Nephron (organoid): ENCODE data around the gene CROCC2.

Experiments used
- H3K27ac Mint-ChIP-seq, 3 experiments: 2 replicates each; pipeline ENCODE4 v1.8.0; 2020; ENCODE audit warnings: mixed read lengths in 3 of 3, mild to moderate bottlenecking in 2 of 3, moderate library complexity in 1 of 3
- H3K27me3 Mint-ChIP-seq: 2 replicates; pipeline ENCODE4 v1.8.0; 2021; ENCODE audit warnings: low read depth, mild to moderate bottlenecking, moderate library complexity, mixed read lengths
- H3K36me3 Mint-ChIP-seq: 2 replicates; pipeline ENCODE4 v1.8.0; 2020; ENCODE audit warnings: low read depth, mixed read lengths
- H3K4me1 Mint-ChIP-seq: 2 replicates; pipeline ENCODE4 v1.8.0; 2020; ENCODE audit warnings: mixed read lengths
- H3K4me3 Mint-ChIP-seq, 3 experiments: 2 replicates each; pipeline ENCODE4 v1.8.0; 2020; ENCODE audit warnings: mild to moderate bottlenecking in 3 of 3, mixed read lengths in 3 of 3, moderate library complexity in 2 of 3
- H3K9me3 Mint-ChIP-seq: 2 replicates; pipeline ENCODE4 v1.8.0; 2020; ENCODE audit warnings: mixed read lengths
- TF ChIP-seq, protein P1 (sequence below), 3 experiments: fragments of 200-600 bp; sonication (generic); IDR thresholded peaks; one replicate each; pipeline ENCODE4 v1.5.0; 2021; ENCODE audit warnings: antibody characterized with exemption in 3 of 3; ENCODE audit not compliant: unreplicated experiment in 3 of 3

The CROCC2 gene

DNA sequence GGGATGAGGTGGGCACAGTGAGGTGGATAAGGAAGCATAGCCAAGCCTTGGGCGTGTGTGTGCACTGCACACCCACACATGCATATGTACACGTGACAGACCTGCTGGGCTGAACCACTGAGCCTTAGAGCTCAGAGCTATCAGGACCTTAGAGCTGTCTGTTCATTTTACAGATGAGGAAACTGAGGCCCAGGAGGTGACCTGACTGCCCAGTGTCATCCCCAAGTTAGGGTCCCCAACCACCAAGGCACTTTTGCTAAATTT lies 84.1 kb downstream of the CROCC2 start:
- H3K4me1 Mint-ChIP-seq, result peaks cover 32% of the 10 kb centered on the region
- H3K27ac Mint-ChIP-seq, result no peak overlapping the region
- H3K9me3 Mint-ChIP-seq, result no peaks in the 10 kb centered on the region
- H3K27me3 Mint-ChIP-seq, result peaks cover 16% of the 10 kb centered on the region
- H3K36me3 Mint-ChIP-seq, result no peaks in the 10 kb centered on the region
- TF ChIP-seq, protein P1, sequence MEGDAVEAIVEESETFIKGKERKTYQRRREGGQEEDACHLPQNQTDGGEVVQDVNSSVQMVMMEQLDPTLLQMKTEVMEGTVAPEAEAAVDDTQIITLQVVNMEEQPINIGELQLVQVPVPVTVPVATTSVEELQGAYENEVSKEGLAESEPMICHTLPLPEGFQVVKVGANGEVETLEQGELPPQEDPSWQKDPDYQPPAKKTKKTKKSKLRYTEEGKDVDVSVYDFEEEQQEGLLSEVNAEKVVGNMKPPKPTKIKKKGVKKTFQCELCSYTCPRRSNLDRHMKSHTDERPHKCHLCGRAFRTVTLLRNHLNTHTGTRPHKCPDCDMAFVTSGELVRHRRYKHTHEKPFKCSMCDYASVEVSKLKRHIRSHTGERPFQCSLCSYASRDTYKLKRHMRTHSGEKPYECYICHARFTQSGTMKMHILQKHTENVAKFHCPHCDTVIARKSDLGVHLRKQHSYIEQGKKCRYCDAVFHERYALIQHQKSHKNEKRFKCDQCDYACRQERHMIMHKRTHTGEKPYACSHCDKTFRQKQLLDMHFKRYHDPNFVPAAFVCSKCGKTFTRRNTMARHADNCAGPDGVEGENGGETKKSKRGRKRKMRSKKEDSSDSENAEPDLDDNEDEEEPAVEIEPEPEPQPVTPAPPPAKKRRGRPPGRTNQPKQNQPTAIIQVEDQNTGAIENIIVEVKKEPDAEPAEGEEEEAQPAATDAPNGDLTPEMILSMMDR (IDR thresholded peaks at IDR 0.05; ENCODE audit: unreplicated experiment in 3 of 3), result no peak
- no peak overlapping the region for H3K4me3 Mint-ChIP-seq

DNA sequence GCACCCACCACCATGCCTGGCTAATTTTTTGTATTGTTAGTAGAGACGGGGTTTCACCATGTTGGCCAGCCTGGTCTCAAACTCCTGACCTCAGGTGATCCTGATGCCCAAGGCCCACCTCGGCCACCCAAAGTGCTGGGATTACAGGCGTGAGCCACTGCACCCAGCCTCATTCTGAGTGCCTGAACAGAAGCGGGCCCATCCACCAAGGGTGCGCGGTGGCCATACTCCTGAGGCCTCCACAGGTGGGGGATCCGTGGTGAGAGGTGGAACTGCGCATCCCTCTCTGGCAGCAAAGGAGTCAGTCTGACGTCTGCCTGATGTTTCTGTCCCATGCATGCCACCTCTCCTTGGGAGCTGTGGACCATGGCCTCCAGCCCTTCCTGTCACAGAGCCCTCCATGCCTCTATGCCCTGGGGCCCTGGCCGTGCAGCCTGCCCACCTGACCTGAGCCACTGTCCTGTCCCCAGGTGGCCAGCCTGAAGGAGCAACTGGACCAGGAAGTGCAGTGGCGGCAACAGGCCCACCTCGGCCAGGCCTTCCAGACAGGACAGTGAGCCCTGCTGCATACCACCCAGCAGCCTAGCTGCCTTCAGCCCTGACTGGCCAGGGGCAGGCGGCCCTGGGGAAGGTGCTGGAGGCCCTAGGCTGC lies 84.7 kb downstream of the CROCC2 start:
- H3K27me3 Mint-ChIP-seq, result peaks cover 11% of the 10 kb centered on the region
- no peaks in the 10 kb centered on the region for H3K36me3 Mint-ChIP-seq
- no peaks in the 10 kb centered on the region for H3K9me3 Mint-ChIP-seq
- no peak overlapping the region for H3K27ac Mint-ChIP-seq
- H3K4me1 Mint-ChIP-seq, result peaks cover 39% of the 10 kb centered on the region
- no peak overlapping the region for H3K4me3 Mint-ChIP-seq
- TF ChIP-seq, protein P1 (IDR thresholded peaks at IDR 0.05; ENCODE audit: unreplicated experiment in 3 of 3), result no peak

DNA sequence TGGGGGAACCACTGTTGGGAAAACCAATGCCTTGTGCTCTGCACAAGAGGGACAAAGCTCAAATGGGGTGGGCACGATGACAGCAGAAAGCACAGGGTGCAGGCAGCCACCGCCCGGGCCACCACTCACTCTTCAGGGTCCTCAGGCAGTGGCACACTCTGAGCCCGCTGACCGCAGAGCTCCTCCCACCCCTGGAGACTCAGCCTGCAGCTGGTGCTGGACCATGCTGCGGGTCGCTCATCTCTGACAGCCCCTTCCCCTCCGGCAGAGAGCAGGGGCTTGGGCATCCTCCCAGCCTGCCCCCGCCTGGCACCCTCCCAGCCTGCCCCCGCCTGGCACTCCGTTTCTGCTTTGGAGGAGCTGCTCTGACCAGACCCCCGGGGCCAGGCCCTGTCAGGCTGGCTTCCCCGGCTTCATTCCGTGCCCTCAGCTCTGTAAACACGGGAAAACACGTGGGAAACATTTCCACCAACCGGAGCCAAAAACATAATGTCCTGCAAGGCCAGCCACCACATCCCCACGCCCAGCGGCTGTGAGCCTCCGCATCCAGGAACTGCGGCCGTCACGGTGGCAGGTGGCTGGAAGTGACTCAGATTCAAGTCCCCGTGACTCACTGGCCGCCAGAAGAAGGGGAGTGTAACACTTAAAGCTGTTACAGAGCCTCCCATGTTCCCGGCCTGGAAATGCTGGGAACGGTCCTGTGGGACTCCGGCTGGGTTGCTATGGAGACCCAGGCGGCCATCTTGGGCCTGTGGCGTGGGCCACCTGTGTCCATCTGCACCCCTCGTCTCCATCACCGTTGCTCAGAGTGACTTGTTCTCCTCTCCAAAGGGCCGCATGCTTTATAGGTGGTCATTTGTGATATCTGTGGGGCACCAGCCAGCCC lies 85.5 kb downstream of the CROCC2 start:
- H3K4me1 Mint-ChIP-seq, result peaks cover 41% of the 10 kb centered on the region
- H3K9me3 Mint-ChIP-seq, result no peaks in the 10 kb centered on the region
- no peaks in the 10 kb centered on the region for H3K36me3 Mint-ChIP-seq
- H3K27ac Mint-ChIP-seq, result peak overlapping the region in 1 of 3 experiments; percentile 24
- H3K27me3 Mint-ChIP-seq, result peaks cover 10% of the 10 kb centered on the region
- TF ChIP-seq, protein P1 (IDR thresholded peaks at IDR 0.05; ENCODE audit: unreplicated experiment in 3 of 3), result no peak
- H3K4me3 Mint-ChIP-seq, result no peak overlapping the region

- no peaks in the 10 kb centered on the region for H3K9me3 Mint-ChIP-seq
- H3K27ac Mint-ChIP-seq, result peak overlapping the region in 1 of 3 experiments; percentile 24
- TF ChIP-seq, protein P1 (IDR thresholded peaks at IDR 0.05; ENCODE audit: unreplicated experiment in 3 of 3), result no peak
- H3K27me3 Mint-ChIP-seq, result peaks cover 20% of the 10 kb centered on the region
- H3K4me3 Mint-ChIP-seq, result no peak overlapping the region
- no peaks in the 10 kb centered on the region for H3K36me3 Mint-ChIP-seq
- peaks cover 46% of the 10 kb centered on the region for H3K4me1 Mint-ChIP-seq
Measured at GRCh38 chr2:240992572-240993291, 86.6 kb downstream of the CROCC2 start.

- Mint-ChIP-seq H3K4me1 (peaks cover 39% of the 10 kb centered on the region), H3K27ac (peak overlapping the region in 1 of 3 experiments; percentile 43), H3K4me3 (no peak overlapping the region), H3K27me3 (peaks cover 20% of the 10 kb centered on the region), H3K36me3 (no peaks in the 10 kb centered on the region), H3K9me3 (no peaks in the 10 kb centered on the region)
- TF ChIP-seq, protein P1 (IDR thresholded peaks at IDR 0.05; ENCODE audit: unreplicated experiment in 3 of 3), result no peak
Measured at GRCh38 chr2:240993446-240994170, 87.5 kb downstream of the CROCC2 start.
